Gastrocnemius medialis (tissue), 4 donors: ENCODE measurements around the gene CLSTN3.

Experiments
- POLR2A ChIP-seq, 2 donors: fragments of 450-650 bp; IDR thresholded peaks; one replicate each; pipeline ENCODE4 v1.6.1; 2017; ENCODE audit warnings: antibody characterized with exemption in 2 of 2, mild to moderate bottlenecking in 2 of 2, moderate library complexity in 2 of 2
- TF ChIP-seq, protein P1 (sequence below), 5 experiments: fragments of 450-650 bp in 3 of 5; fragments of 200-600 bp in 2 of 5; sonication (generic) in 2 of 5; IDR thresholded peaks in 4 of 5; conservative IDR thresholded peaks in 1 of 5; 1 replicate in 4 of 5; 2 replicates in 1 of 5; pipeline ENCODE4 v1.5.1; 2016 to 2019; ENCODE audit warnings: antibody characterized with exemption in 5 of 5, mild to moderate bottlenecking in 3 of 5, moderate library complexity in 3 of 5

DNA sequence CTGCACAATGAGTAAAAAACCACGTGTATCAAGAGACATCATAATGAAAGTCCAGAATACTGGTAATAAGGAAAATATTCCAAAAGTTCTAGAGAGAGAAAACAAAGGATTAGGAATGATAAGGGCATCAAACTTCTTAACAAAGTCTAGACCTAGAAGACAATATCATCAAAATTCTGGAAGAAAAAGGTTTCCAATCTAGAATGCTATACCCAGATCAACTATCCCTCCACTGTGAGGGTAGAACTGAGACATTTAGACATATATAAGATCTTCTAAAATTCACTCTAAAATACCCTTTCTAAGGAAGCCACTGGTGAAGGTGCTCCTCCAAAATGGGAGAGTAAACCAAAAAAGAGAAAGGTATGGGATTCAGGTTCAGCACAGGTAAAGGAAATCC is 24.1 kb upstream of the CLSTN3 start:
- TF ChIP-seq, protein P1, sequence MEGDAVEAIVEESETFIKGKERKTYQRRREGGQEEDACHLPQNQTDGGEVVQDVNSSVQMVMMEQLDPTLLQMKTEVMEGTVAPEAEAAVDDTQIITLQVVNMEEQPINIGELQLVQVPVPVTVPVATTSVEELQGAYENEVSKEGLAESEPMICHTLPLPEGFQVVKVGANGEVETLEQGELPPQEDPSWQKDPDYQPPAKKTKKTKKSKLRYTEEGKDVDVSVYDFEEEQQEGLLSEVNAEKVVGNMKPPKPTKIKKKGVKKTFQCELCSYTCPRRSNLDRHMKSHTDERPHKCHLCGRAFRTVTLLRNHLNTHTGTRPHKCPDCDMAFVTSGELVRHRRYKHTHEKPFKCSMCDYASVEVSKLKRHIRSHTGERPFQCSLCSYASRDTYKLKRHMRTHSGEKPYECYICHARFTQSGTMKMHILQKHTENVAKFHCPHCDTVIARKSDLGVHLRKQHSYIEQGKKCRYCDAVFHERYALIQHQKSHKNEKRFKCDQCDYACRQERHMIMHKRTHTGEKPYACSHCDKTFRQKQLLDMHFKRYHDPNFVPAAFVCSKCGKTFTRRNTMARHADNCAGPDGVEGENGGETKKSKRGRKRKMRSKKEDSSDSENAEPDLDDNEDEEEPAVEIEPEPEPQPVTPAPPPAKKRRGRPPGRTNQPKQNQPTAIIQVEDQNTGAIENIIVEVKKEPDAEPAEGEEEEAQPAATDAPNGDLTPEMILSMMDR (IDR thresholded peaks at IDR 0.05 in 4 of 5, conservative IDR thresholded peaks at IDR 0.05 in 1 of 5), result no peak
- TF ChIP-seq POLR2A (IDR thresholded peaks at IDR 0.05), result no peak
